ENCODE measurements around the gene COL6A1.

- TF ChIP-seq POLR2A (IDR thresholded peaks at IDR 0.05) (no peak), CTCF (IDR thresholded peaks at IDR 0.05) (no peak)
Observed at GRCh38 chr21:45935628-45936027, 45.9 kb upstream of the COL6A1 start.
